H7 (cell line): ENCODE results near the gene TMEM225B. TPM values are rescaled to one million over a fixed set of nuclear protein-coding genes. Genes with fewer than 3 reads are reported as not detected.
A peak's percentile ranks its signal among the peaks of the same experiment; 100 is the strongest.

Experiments used
- DNase-seq: peaks from one replicate; pipeline ENCODE4 v3.0.0; 2012
- H3K27me3 ChIP-seq: 2 replicates; pipeline ENCODE4 v1.6.0; 2011; ENCODE audit warnings: mild to moderate bottlenecking, low read length; ENCODE audit not compliant: control insufficient read depth, insufficient read depth
- H3K36me3 ChIP-seq: replicated peaks from 2 replicates; pipeline ENCODE4 v1.5.1; 2011; ENCODE audit warnings: low read length; ENCODE audit not compliant: control insufficient read depth, insufficient read depth
- H3K4me3 ChIP-seq: 2 replicates; pipeline ENCODE4 v1.5.1; 2011; ENCODE audit warnings: low read depth, mild to moderate bottlenecking, control low read depth, low read length, moderate library complexity; ENCODE audit not compliant: insufficient read depth
- total RNA-seq: library from RNA; depleted of rRNA; stranded (reverse); fragments of >200 nt; shearing (Covaris generic); gene quantifications from 2 replicates; pipeline ENCODE4 v1.2.3, GENCODE V29; 2014

The TMEM225B gene
- total RNA-seq, 1 experiment from 2014 or later, result 0.52 TPM

- no peaks in the 10 kb centered on the region for H3K36me3 ChIP-seq
- DNase-seq, result peak; percentile 72
- no peaks in the 10 kb centered on the region for H3K27me3 ChIP-seq
- H3K4me3 ChIP-seq, result no peak overlapping the region
Observed at GRCh38 chr7:99601656-99602310, 3.7 kb downstream of the TMEM225B start.

- Histone ChIP-seq H3K27me3 (peaks cover 2% of the 10 kb centered on the region; the same call in 1 of the 2 replicates), H3K4me3 (no peak overlapping the region), H3K36me3 (no peaks in the 10 kb centered on the region)
- no peak for DNase-seq
Observed at GRCh38 chr7:99605527-99605926, 7.5 kb downstream of the TMEM225B start.

DNA sequence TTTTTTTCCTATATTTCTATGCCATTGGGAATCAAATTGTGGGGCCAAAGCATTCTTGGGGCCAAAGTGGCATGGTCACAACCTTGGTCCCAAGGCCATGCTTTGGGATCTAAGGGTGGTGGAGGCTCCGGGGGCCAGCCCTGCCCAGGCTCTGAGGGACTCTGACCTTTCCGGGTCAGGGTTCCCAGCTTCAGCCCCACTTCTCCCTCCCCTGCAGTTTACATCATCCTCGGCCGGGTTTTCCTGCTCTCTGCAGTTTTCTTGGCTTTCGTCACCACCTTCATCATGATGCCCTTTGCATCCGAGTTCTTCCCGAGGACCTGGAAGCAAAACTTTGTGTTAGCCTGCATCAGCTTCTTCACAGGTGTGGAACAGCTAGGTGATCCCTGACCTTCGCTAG is 8.5 kb downstream of the TMEM225B start:
- H3K36me3 ChIP-seq, result no peaks in the 10 kb centered on the region
- H3K27me3 ChIP-seq, result peaks cover 2% of the 10 kb centered on the region; the same call in 1 of the 2 replicates
- DNase-seq, result no peak

GRCh38 chr7:99607548-99607947 is 9.5 kb downstream of the TMEM225B start:
- Histone ChIP-seq H3K36me3 (no peaks in the 10 kb centered on the region), H3K27me3 (peaks cover 2% of the 10 kb centered on the region; the same call in 1 of the 2 replicates), H3K4me3 (no peak overlapping the region)
- DNase-seq, result peak; percentile 3

More for the DNA sequence above, 8.5 kb downstream of the TMEM225B start:
- no peak overlapping the region for H3K4me3 ChIP-seq

GRCh38 chr7:99614495-99614894 is 16.4 kb downstream of the TMEM225B start:
- Histone ChIP-seq H3K27me3 (peaks cover 2% of the 10 kb centered on the region; the same call in 1 of the 2 replicates), H3K36me3 (peaks cover 8% of the 10 kb centered on the region), H3K4me3 (no peak overlapping the region)
- DNase-seq, result no peak

DNA sequence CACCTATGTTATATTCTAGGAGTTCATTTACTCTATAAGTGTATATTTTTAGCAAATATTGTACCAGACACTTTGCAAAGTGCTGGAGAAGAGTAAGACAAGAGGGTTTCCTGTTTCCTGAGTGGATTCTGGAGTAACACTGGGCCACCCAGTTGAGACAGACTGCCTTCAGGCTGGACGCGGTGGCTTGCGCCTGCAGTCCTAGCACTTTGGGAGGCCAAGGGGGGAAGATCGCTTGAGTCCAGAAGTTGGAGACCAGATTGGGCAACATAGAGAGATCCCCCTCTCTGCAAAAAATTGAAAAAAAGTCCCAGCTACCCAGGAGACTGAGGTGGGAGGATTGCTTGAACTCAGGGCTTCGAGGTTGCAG is 17.9 kb downstream of the TMEM225B start:
- peaks cover 19% of the 10 kb centered on the region for H3K36me3 ChIP-seq
- DNase-seq, result no peak
- peak overlapping the region; percentile 94 for H3K4me3 ChIP-seq
- no peaks in the 10 kb centered on the region for H3K27me3 ChIP-seq

GRCh38 chr7:99616359-99617191 is 18.5 kb downstream of the TMEM225B start, which contains the start of gene ZSCAN25:
TSS of gene ZSCAN25 (plus strand) at chr7:99616946. CDS start at chr7:99619607, 2,661 bp downstream.
- Histone ChIP-seq H3K36me3 (peaks cover 25% of the 10 kb centered on the region), H3K4me3 (peak within 1 kb of the TSS; percentile 94), H3K27me3 (no peaks in the 10 kb centered on the region)
- DNase-seq, result peak; percentile 94

DNA sequence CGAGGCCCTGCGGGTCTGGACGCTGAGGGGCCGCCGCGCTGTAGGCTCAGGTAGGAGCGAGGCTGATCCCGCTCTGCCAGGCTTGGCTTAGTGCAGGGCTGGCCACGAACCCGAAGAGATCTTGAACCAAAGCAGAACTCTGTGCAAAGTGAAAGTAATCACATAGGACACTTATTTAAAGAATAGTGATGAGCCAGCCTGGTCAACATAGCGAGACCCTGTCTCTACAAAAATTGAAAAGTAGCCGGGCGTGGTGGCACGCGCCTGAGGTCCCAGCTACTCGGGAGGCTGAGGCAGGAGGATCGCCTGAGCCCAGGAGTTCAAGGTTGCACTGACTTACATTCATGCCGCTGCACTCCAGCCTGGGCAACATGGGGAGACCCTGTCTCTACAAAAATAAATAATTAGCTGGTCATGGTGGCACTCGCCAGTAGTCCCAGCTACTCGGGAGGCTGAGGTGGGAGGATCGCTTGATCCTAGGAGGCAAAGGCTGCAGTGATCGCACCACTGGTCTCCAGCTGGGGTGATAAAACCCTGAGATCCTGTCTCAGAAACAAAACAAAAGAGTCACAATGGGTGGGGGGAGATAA is 19.2 kb downstream of the TMEM225B start:
- no peak for DNase-seq
- H3K27me3 ChIP-seq, result no peaks in the 10 kb centered on the region

DNA sequence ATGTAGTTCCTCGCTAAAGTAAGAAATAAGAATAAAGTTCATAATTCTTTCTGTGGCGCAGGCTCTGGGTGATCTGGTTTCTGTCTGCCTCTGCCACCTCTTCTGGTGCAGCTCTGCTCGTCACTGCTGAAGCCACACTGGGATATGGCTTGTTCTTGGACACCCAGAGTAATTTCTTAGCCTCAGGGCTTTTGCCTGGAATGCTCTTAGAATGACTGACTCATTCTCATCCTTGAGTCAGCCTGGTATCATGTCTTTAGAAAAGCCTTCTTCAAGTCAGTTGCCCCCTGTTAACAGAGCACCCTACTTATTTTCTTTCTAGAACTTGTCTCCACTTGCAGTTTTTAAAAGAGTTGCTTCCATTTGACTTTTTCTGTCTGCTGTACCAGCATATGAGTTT is 20.7 kb downstream of the TMEM225B start:
- Histone ChIP-seq H3K4me3 (no peak overlapping the region), H3K27me3 (no peaks in the 10 kb centered on the region)

More for the DNA sequence above, 19.2 kb downstream of the TMEM225B start:
- Histone ChIP-seq H3K4me3 (peak overlapping the region; percentile 94), H3K36me3 (peaks cover 29% of the 10 kb centered on the region)

GRCh38 chr7:99619571-99620130 is 21.6 kb downstream of the TMEM225B start:
- Histone ChIP-seq H3K36me3 (peaks cover 46% of the 10 kb centered on the region), H3K27me3 (no peaks in the 10 kb centered on the region), H3K4me3 (no peak overlapping the region)
- DNase-seq, result no peak

More for the DNA sequence above, 20.7 kb downstream of the TMEM225B start:
- no peak for DNase-seq
- H3K36me3 ChIP-seq, result peaks cover 38% of the 10 kb centered on the region

DNA sequence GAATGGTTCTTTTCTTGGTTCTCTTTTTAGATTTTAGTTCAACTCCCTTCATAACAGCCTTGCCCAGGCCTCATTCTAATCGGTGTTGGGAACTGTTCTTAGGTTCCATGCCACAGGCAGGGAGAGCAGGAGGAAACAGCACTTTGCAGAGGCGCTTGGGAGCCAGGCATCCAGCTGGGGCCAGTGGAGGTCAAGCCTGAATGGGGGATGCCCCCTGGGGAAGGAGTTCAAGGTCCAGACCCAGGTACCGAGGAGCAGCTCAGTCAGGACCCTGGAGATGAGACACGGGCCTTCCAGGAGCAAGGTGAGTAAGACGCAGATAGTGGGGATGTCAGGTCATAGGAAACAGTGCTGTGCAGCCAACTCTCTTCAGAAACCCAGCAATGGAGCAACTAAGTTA is 23.2 kb downstream of the TMEM225B start:
- peaks cover 58% of the 10 kb centered on the region for H3K36me3 ChIP-seq

DNA sequence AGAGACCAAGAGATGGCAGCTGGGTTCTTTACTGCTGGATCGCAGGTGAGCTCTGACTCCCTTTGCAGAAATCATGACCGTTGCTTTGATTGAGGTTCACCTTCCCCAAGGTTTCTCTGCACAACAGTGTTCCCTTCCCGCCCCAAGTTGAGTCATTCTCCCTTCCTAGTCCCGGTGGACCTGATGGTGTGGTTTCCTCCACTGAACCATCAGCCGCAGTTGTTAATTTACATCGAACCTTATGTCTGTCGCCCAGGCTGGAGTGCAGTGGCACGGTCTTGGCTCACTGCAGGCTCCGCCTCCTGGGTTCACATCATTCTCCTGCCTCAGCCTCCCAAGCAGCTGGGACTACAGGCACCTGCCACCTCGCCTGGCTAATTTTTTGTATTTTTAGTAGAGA is 24.5 kb downstream of the TMEM225B start:
- peaks cover 64% of the 10 kb centered on the region for H3K36me3 ChIP-seq
- no peak for DNase-seq
- no peak overlapping the region for H3K4me3 ChIP-seq
- no peaks in the 10 kb centered on the region for H3K27me3 ChIP-seq

More for the DNA sequence above, 23.2 kb downstream of the TMEM225B start:
- H3K4me3 ChIP-seq, result no peak overlapping the region
- no peak for DNase-seq
- H3K27me3 ChIP-seq, result no peaks in the 10 kb centered on the region

GRCh38 chr7:99623091-99623693 is 25.1 kb downstream of the TMEM225B start:
- no peak for DNase-seq
- Histone ChIP-seq H3K4me3 (no peak overlapping the region), H3K27me3 (no peaks in the 10 kb centered on the region), H3K36me3 (peaks cover 66% of the 10 kb centered on the region)
